Vagina (tissue), 2 donors: Measurements from ENCODE around the gene TATDN3. TPM values are rescaled to one million over a fixed set of nuclear protein-coding genes. Genes with fewer than 3 reads are reported as not detected.
"Not testable (repeated sequence)": the region's sequence is repeated elsewhere in the genome, so short reads cannot be mapped to it uniquely, and the experiment has no call there.

Source experiments
- DNase-seq, 2 donors: peaks; one replicate each; pipeline ENCODE4 v3.0.0-alpha.2; 2017; ENCODE audit errors: extremely low spot score in 2 of 2
- H3K27ac ChIP-seq: fragments of 200-600 bp; sonication (generic); one replicate; pipeline ENCODE4 v1.5.1; 2019
- H3K27me3 ChIP-seq: fragments of 200-600 bp; sonication (generic); one replicate; pipeline ENCODE4 v1.5.1; 2019
- H3K36me3 ChIP-seq, 2 donors: fragments of 200-600 bp; sonication (generic); one replicate each; pipeline ENCODE4 v1.5.1; 2017 to 2019
- H3K4me1 ChIP-seq: fragments of 200-600 bp; sonication (generic); one replicate; pipeline ENCODE4 v1.5.1; 2019
- H3K4me3 ChIP-seq, 2 donors: fragments of 200-600 bp; sonication (generic); 1 replicate in 1 of 2; 2 replicates in 1 of 2; pipeline ENCODE4 v1.5.1; 2016 to 2019
- H3K9me3 ChIP-seq: fragments of 200-600 bp; sonication (generic); one replicate; pipeline ENCODE4 v1.5.1; 2019
- POLR2A ChIP-seq, 2 donors: fragments of 450-650 bp; IDR thresholded peaks; one replicate each; pipeline ENCODE4 v1.6.1; 2017; ENCODE audit warnings: antibody characterized with exemption in 2 of 2, mild to moderate bottlenecking in 2 of 2, moderate library complexity in 2 of 2
- POLR2AphosphoS5 ChIP-seq, 2 donors: sonication (generic); formaldehyde crosslinking; IDR thresholded peaks; one replicate each; pipeline ENCODE4 v1.9.0; 2017; ENCODE audit warnings: antibody characterized with exemption in 2 of 2, mild to moderate bottlenecking in 2 of 2, low read depth in 1 of 2; ENCODE audit not compliant: insufficient read depth in 1 of 2
- intact Hi-C: fragments of 100-400 bp; cut with DNase I; formaldehyde crosslinking; loops from one replicate; pipeline ENCODE4 v1.15.1; 2023
- total RNA-seq: library from RNA; depleted of rRNA; stranded (reverse); fragments of >200 nt; gene quantifications from one replicate; pipeline ENCODE4 v1.2.3, GENCODE V29; 2016
- TF ChIP-seq, protein P1 (sequence below), 3 experiments: fragments of 450-650 bp in 2 of 3; fragments of 200-600 bp in 1 of 3; sonication (generic) in 1 of 3; IDR thresholded peaks; one replicate each; pipeline ENCODE4 v1.5.1; 2017 to 2019; ENCODE audit warnings: antibody characterized with exemption in 3 of 3, mild to moderate bottlenecking in 2 of 3, moderate library complexity in 2 of 3

Gene TATDN3
- total RNA-seq, 1 donor from 2014 or later: 6.9 TPM

- Histone ChIP-seq H3K9me3 (no peaks in the 10 kb centered on the region), H3K4me3 (peak within 1 kb of the TSS; percentile 78 to 98), H3K36me3 (no peaks in the 10 kb centered on the region), H3K27me3 (no peaks in the 10 kb centered on the region), H3K27ac (peak within 1 kb of the TSS; percentile 87), H3K4me1 (peaks cover 40% of the 10 kb centered on the region)
- peak; percentile 96 to 98 for DNase-seq
- intact Hi-C loops: no loop called here
- TF ChIP-seq POLR2AphosphoS5 (IDR thresholded peaks at IDR 0.05; ENCODE audit: insufficient read depth in 1 of 2, low read depth in 1 of 2) (peak; percentile 83 to 91), POLR2A (IDR thresholded peaks at IDR 0.05) (no peak)
- TF ChIP-seq, protein P1, sequence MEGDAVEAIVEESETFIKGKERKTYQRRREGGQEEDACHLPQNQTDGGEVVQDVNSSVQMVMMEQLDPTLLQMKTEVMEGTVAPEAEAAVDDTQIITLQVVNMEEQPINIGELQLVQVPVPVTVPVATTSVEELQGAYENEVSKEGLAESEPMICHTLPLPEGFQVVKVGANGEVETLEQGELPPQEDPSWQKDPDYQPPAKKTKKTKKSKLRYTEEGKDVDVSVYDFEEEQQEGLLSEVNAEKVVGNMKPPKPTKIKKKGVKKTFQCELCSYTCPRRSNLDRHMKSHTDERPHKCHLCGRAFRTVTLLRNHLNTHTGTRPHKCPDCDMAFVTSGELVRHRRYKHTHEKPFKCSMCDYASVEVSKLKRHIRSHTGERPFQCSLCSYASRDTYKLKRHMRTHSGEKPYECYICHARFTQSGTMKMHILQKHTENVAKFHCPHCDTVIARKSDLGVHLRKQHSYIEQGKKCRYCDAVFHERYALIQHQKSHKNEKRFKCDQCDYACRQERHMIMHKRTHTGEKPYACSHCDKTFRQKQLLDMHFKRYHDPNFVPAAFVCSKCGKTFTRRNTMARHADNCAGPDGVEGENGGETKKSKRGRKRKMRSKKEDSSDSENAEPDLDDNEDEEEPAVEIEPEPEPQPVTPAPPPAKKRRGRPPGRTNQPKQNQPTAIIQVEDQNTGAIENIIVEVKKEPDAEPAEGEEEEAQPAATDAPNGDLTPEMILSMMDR (IDR thresholded peaks at IDR 0.05): no peak
Measured at GRCh38 chr1:212857992-212858460, 66.3 kb downstream of the TATDN3 start, which contains the start of gene FLVCR1. Gene FLVCR1, plus strand, starts transcription at chr1:212858275. Its CDS starts 178 bp downstream, at chr1:212858453.

DNA sequence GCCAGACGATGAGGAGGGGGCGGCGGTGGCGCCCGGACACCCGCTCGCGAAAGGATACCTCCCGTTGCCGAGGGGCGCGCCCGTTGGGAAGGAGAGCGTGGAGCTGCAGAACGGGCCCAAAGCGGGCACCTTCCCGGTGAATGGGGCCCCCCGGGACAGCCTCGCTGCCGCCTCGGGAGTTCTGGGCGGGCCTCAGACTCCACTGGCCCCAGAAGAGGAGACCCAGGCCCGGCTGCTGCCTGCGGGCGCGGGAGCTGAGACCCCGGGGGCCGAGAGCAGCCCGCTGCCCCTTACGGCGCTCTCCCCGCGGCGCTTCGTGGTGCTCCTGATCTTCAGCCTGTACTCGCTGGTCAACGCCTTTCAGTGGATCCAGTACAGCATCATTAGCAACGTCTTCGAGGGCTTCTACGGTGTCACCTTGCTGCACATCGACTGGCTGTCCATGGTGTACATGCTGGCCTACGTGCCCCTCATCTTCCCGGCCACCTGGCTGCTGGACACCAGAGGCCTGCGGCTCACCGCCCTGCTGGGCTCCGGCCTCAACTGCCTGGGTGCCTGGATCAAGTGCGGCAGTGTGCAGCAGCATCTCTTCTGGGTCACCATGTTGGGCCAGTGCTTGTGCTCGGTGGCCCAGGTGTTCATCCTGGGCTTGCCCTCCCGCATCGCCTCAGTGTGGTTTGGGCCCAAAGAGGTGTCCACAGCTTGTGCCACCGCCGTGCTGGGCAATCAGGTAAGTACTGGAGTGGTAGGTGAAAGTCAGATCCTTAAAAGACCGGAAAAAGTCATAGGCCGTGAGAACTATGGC, 67.0 kb downstream of the TATDN3 start:
- Histone ChIP-seq H3K4me1 (peaks cover 40% of the 10 kb centered on the region), H3K36me3 (no peaks in the 10 kb centered on the region), H3K27me3 (no peaks in the 10 kb centered on the region), H3K4me3 (peak overlapping the region; percentile 78 to 98), H3K27ac (peak overlapping the region; percentile 87), H3K9me3 (no peaks in the 10 kb centered on the region)
- no peak for TF ChIP-seq POLR2A (IDR thresholded peaks at IDR 0.05)
- TF ChIP-seq, protein P1 (IDR thresholded peaks at IDR 0.05): no peak
- TF ChIP-seq POLR2AphosphoS5 (IDR thresholded peaks at IDR 0.05; ENCODE audit: insufficient read depth in 1 of 2, low read depth in 1 of 2): no peak
- intact Hi-C loops: no loop called here
- DNase-seq: no peak

DNA sequence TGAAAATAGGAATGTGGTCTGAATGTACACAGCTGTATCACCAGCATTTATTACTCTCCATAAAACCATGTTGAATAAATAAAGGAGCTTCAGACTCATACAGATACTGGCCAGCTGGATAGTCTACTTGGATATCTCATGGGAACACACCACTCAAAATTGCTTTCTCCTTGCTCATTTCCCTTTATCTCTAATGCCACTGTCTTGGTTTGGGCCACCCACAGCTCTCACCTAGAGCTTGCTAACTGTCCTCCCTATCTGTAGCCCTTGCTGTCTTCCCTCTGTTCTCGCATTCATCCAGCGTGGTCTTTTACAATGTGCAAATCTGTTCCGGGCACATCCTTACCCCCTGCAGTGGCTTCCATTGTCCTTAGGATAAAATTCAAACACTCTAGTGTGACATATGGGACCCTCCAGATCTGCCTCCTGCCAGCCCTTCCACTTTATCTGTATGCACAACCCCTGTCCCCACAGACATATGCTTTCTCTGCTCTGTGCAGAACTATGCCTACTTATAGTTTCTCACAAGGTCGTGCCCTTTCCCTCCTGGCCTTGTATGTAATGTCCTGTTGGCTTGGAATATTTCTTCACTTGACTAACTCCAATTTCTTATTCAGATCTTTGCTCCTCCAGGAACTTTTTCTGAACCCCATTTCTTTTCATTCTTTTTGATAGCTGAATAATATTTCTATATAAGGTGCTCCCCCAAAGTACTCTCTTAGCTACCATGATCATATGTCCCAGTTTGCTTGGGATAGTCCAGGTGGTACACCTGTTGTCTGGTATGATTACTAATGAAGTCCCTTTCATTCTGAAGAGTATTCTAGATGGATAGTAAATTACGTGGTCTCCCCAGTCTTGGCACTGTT, 69.3 kb downstream of the TATDN3 start:
- Histone ChIP-seq H3K27ac (no peak overlapping the region), H3K9me3 (no peaks in the 10 kb centered on the region), H3K4me3 (no peak overlapping the region), H3K4me1 (peaks cover 40% of the 10 kb centered on the region), H3K36me3 (no peaks in the 10 kb centered on the region), H3K27me3 (no peaks in the 10 kb centered on the region)
- intact Hi-C loops: no loop called here
- no peak for DNase-seq
- TF ChIP-seq POLR2AphosphoS5 (IDR thresholded peaks at IDR 0.05; ENCODE audit: insufficient read depth in 1 of 2, low read depth in 1 of 2) (no peak), POLR2A (IDR thresholded peaks at IDR 0.05) (no peak)
- TF ChIP-seq, protein P1 (IDR thresholded peaks at IDR 0.05): no peak

- no peaks in the 10 kb centered on the region for H3K36me3 ChIP-seq
- H3K27me3 ChIP-seq: no peaks in the 10 kb centered on the region
- peaks cover 30% of the 10 kb centered on the region for H3K4me1 ChIP-seq
- intact Hi-C loops: no loop called here
- H3K4me3 ChIP-seq: no peak overlapping the region
- H3K27ac ChIP-seq: no peak overlapping the region
- H3K9me3 ChIP-seq: no peaks in the 10 kb centered on the region
- TF ChIP-seq POLR2A (IDR thresholded peaks at IDR 0.05) (no peak), POLR2AphosphoS5 (IDR thresholded peaks at IDR 0.05; ENCODE audit: insufficient read depth in 1 of 2, low read depth in 1 of 2) (no peak)
- TF ChIP-seq, protein P1 (IDR thresholded peaks at IDR 0.05): no peak
- DNase-seq: no peak
Measured at GRCh38 chr1:212862111-212862690, 70.5 kb downstream of the TATDN3 start.

DNA sequence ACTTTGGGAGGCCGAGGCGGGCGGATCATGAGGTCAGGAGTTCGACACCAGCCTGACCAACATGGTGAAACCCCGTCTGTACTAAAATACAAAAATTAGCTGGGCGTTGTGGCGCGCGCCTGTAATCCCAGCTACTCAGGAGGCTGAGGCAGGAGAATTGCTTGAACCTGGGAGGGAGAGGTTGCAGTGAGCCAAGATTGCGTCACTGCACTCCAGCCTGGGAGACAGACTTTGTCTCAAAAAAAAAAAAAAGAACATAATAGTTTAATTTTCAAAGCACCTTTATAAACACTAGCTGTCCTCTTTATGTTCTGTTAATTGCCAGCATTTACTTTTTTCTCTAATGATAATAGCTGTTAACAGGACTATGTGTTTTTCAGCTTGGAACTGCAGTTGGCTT, 71.7 kb downstream of the TATDN3 start:
- H3K27me3 ChIP-seq, intact Hi-C loops, H3K4me3 ChIP-seq, H3K36me3 ChIP-seq, DNase-seq, H3K27ac ChIP-seq, H3K9me3 ChIP-seq: not testable (repeated sequence)
- peaks cover 25% of the 10 kb centered on the region for H3K4me1 ChIP-seq
